PC-9 (cell line): ENCODE results near the gene BAIAP2L1.

Source experiments
- EZH2 ChIP-seq: fragments of 200-600 bp; sonication (generic); IDR thresholded peaks from 2 replicates; pipeline ENCODE4 v1.8.0; 2017; ENCODE audit warnings: antibody characterized with exemption, low read depth
- TF ChIP-seq, protein P1 (sequence below): fragments of 200-600 bp; sonication (generic); conservative IDR thresholded peaks from 2 replicates; pipeline ENCODE4 v1.6.1; 2017; ENCODE audit warnings: mixed run types, antibody characterized with exemption, mild to moderate bottlenecking, moderate library complexity

DNA sequence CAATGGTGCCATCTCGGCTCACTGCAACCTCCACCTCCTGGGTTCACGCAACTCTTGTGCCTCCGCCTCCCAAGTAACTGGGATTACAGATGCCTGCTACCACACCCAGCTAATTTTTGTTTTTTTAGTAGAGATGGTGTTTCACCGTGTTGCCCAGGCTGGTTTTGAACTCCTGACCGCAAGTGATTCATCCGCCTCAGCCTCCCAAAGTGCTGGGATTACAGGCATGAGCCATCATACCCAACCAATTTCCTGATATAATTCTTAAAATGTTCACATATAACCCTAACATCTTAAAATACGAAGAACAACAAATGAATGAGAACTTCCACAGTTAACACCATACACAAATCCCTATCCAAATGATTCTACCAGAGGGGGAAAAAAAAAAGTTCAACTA, 31.2 kb downstream of the BAIAP2L1 start:
- TF ChIP-seq, protein P1, sequence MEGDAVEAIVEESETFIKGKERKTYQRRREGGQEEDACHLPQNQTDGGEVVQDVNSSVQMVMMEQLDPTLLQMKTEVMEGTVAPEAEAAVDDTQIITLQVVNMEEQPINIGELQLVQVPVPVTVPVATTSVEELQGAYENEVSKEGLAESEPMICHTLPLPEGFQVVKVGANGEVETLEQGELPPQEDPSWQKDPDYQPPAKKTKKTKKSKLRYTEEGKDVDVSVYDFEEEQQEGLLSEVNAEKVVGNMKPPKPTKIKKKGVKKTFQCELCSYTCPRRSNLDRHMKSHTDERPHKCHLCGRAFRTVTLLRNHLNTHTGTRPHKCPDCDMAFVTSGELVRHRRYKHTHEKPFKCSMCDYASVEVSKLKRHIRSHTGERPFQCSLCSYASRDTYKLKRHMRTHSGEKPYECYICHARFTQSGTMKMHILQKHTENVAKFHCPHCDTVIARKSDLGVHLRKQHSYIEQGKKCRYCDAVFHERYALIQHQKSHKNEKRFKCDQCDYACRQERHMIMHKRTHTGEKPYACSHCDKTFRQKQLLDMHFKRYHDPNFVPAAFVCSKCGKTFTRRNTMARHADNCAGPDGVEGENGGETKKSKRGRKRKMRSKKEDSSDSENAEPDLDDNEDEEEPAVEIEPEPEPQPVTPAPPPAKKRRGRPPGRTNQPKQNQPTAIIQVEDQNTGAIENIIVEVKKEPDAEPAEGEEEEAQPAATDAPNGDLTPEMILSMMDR: no peak
- TF ChIP-seq EZH2: no peak
